GM23338 (cell line): Measurements from ENCODE around the gene KPTN.

Experiments
- CREB1 ChIP-seq: fragments of 250-450 bp; sonication (Bioruptor Pico); IDR thresholded peaks from 2 replicates; pipeline ENCODE4 v1.5.0; 2020; ENCODE audit warnings: low read depth, mild to moderate bottlenecking, moderate library complexity
- CTCF ChIP-seq, 2 experiments: fragments of 200-600 bp in 1 of 2; sonication (generic) in 1 of 2; conservative IDR thresholded peaks; 2 replicates each; pipeline versions ENCODE4 v1.5.1 to v1.6.1; 2016 to 2017; ENCODE audit warnings: antibody characterized with exemption in 2 of 2, low read depth in 2 of 2, mild to moderate bottlenecking in 2 of 2, moderate library complexity in 1 of 2
- EZH2 ChIP-seq: fragments of 200-600 bp; sonication (generic); IDR thresholded peaks from one replicate; pipeline ENCODE4 v1.8.0; 2017; ENCODE audit warnings: antibody characterized with exemption, mild to moderate bottlenecking, low read depth; ENCODE audit not compliant: unreplicated experiment
- EZH2phosphoT487 ChIP-seq: fragments of 200-600 bp; sonication (generic); IDR thresholded peaks from one replicate; pipeline ENCODE4 v1.8.1; 2018; ENCODE audit warnings: antibody characterized with exemption; ENCODE audit not compliant: unreplicated experiment
- JUNB ChIP-seq: IDR thresholded peaks from one replicate; pipeline ENCODE4 v1.6.1; 2016; ENCODE audit warnings: antibody characterized with exemption; ENCODE audit not compliant: unreplicated experiment
- POLR2AphosphoS5 ChIP-seq: IDR thresholded peaks from 2 replicates; pipeline ENCODE4 v1.6.1; 2016; ENCODE audit warnings: antibody characterized with exemption, low read depth
- REST ChIP-seq: IDR thresholded peaks from one replicate; pipeline ENCODE4 v1.6.1; 2018; ENCODE audit warnings: antibody characterized with exemption; ENCODE audit not compliant: unreplicated experiment

- no peak for TF ChIP-seq CTCF (conservative IDR thresholded peaks at IDR 0.05; ENCODE audit: low read depth in 2 of 2)
- no peak for TF ChIP-seq POLR2AphosphoS5
- TF ChIP-seq EZH2phosphoT487 = no peak
- TF ChIP-seq JUNB = no peak
- no peak for TF ChIP-seq CREB1
- TF ChIP-seq REST = no peak
- no peak for TF ChIP-seq EZH2
Observed at GRCh38 chr19:47509973-47510372, 26.0 kb upstream of the KPTN start.
